ENCODE measurements around the gene STK35.

DNA sequence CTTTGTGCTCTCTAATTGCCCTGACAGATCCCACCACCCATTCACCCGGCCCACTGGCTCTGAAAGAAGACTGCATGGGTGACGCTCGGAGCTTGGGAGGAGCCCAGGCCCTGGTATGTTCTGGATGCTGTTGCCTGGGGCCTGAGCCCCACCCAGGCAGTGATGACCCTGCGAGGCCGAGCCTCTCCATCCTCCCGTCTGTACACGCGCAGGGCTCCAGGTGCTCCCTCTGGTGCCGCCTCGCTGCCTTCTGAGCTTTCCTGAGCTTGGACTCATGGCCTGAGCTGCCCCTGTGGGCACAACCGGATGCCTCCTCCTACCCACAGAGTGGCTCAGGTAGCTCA is 61.2 kb downstream of the STK35 start:
- TF ChIP-seq POLR2A (IDR thresholded peaks at IDR 0.05): no peak
- TF ChIP-seq, protein P1, sequence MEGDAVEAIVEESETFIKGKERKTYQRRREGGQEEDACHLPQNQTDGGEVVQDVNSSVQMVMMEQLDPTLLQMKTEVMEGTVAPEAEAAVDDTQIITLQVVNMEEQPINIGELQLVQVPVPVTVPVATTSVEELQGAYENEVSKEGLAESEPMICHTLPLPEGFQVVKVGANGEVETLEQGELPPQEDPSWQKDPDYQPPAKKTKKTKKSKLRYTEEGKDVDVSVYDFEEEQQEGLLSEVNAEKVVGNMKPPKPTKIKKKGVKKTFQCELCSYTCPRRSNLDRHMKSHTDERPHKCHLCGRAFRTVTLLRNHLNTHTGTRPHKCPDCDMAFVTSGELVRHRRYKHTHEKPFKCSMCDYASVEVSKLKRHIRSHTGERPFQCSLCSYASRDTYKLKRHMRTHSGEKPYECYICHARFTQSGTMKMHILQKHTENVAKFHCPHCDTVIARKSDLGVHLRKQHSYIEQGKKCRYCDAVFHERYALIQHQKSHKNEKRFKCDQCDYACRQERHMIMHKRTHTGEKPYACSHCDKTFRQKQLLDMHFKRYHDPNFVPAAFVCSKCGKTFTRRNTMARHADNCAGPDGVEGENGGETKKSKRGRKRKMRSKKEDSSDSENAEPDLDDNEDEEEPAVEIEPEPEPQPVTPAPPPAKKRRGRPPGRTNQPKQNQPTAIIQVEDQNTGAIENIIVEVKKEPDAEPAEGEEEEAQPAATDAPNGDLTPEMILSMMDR (IDR thresholded peaks at IDR 0.05): no peak

All from tibial nerve (tissue), 3 donors.